Neural progenitor cell (in vitro differentiated cells): ENCODE data around the gene TFCP2L1. TPM values are rescaled to one million over a fixed set of nuclear protein-coding genes. Genes with fewer than 3 reads are reported as not detected.

ENCODE experiments used
- DNase-seq: peaks from one replicate; pipeline ENCODE4 v3.0.0-alpha.2; 2016; ENCODE audit warnings: low spot score
- H2AFZ ChIP-seq: fragments of 200-600 bp; sonication (generic); replicated peaks from 2 replicates; pipeline ENCODE4 v1.6.1; 2016; ENCODE audit warnings: antibody characterized with exemption
- H3F3A ChIP-seq: fragments of 200-600 bp; sonication (generic); 2 replicates; pipeline ENCODE4 v1.6.1; 2016; ENCODE audit warnings: antibody characterized with exemption, low read depth
- H3K27ac ChIP-seq: fragments of 200-600 bp; sonication (generic); 2 replicates; pipeline ENCODE4 v1.5.1; 2016; ENCODE audit warnings: mild to moderate bottlenecking
- H3K27me3 ChIP-seq: fragments of 200-600 bp; sonication (generic); 2 replicates; pipeline ENCODE4 v1.6.1; 2016; ENCODE audit warnings: mild to moderate bottlenecking, moderate library complexity
- H3K36me3 ChIP-seq: fragments of 200-600 bp; sonication (generic); 2 replicates; pipeline ENCODE4 v1.5.1; 2016
- H3K4me1 ChIP-seq: fragments of 200-600 bp; sonication (generic); 2 replicates; pipeline ENCODE4 v1.6.1; 2016; ENCODE audit warnings: mixed run types
- H3K4me2 ChIP-seq: fragments of 200-600 bp; sonication (generic); 2 replicates; pipeline ENCODE4 v1.6.1; 2016
- H3K4me3 ChIP-seq: fragments of 200-600 bp; sonication (generic); 2 replicates; pipeline ENCODE4 v1.5.1; 2016
- H3K79me2 ChIP-seq: fragments of 200-600 bp; sonication (generic); 2 replicates; pipeline ENCODE4 v1.6.1; 2016; ENCODE audit warnings: low read depth
- H3K9ac ChIP-seq: fragments of 200-600 bp; sonication (generic); 2 replicates; pipeline ENCODE4 v1.6.1; 2016
- H3K9me3 ChIP-seq: fragments of 200-600 bp; sonication (generic); 2 replicates; pipeline ENCODE4 v1.5.1; 2016; ENCODE audit warnings: low read depth
- H4K20me1 ChIP-seq: fragments of 200-600 bp; sonication (generic); 2 replicates; pipeline ENCODE4 v1.6.1; 2016; ENCODE audit warnings: low read depth
- H3K27ac Mint-ChIP-seq: 3 replicates; pipeline ENCODE4 v1.8.0; 2021; ENCODE audit warnings: mixed read lengths
- H3K27me3 Mint-ChIP-seq: 2 replicates; pipeline ENCODE4 v1.8.0; 2022; ENCODE audit warnings: low read depth, mild to moderate bottlenecking, inconsistent platforms, moderate library complexity, mixed read lengths; ENCODE audit not compliant: insufficient read depth
- H3K36me3 Mint-ChIP-seq: 3 replicates; pipeline ENCODE4 v1.8.0; 2021; ENCODE audit warnings: mixed read lengths
- H3K4me1 Mint-ChIP-seq: 3 replicates; pipeline ENCODE4 v1.8.0; 2021; ENCODE audit warnings: mixed read lengths
- H3K4me3 Mint-ChIP-seq: 3 replicates; pipeline ENCODE4 v1.8.0; 2021; ENCODE audit warnings: mild to moderate bottlenecking, moderate library complexity, mixed read lengths
- H3K9me3 Mint-ChIP-seq: 3 replicates; pipeline ENCODE4 v1.8.0; 2020; ENCODE audit warnings: mixed read lengths
- CTCF ChIP-seq: fragments of 200-600 bp; sonication (generic); IDR thresholded peaks from 2 replicates; pipeline ENCODE4 v1.5.1; 2017; ENCODE audit warnings: antibody characterized with exemption, mild to moderate bottlenecking
- EZH2 ChIP-seq: fragments of 200-600 bp; sonication (generic); IDR thresholded peaks from 2 replicates; pipeline ENCODE4 v1.6.1; 2017; ENCODE audit warnings: antibody characterized with exemption, mild to moderate bottlenecking, moderate library complexity
- EZH2phosphoT487 ChIP-seq: fragments of 200-600 bp; sonication (generic); IDR thresholded peaks from 2 replicates; pipeline ENCODE4 v1.6.1; 2017; ENCODE audit warnings: antibody characterized with exemption
- total RNA-seq: library from RNA; depleted of rRNA; stranded (reverse); fragments of >200 nt; gene quantifications from 2 replicates; pipeline ENCODE4 v1.2.3, GENCODE V29; 2015; ENCODE audit warnings: low replicate concordance

TFCP2L1 gene
- total RNA-seq, 1 donor from 2014 or later, result 0.04 TPM

GRCh38 chr2:121248766-121249343 lies 36.1 kb downstream of the TFCP2L1 start:
- no peaks in the 10 kb centered on the region for H3K36me3 Mint-ChIP-seq
- no peak overlapping the region for H3K27ac ChIP-seq
- no peak overlapping the region for H3K4me3 Mint-ChIP-seq
- no peak overlapping the region for H2AFZ ChIP-seq
- H3K4me3 ChIP-seq, result no peak overlapping the region
- no peaks in the 10 kb centered on the region for H3K79me2 ChIP-seq
- peaks cover 9% of the 10 kb centered on the region for H3K27me3 Mint-ChIP-seq
- H3K4me1 ChIP-seq, result no peaks in the 10 kb centered on the region
- H3K9me3 Mint-ChIP-seq, result no peaks in the 10 kb centered on the region
- H3K27ac Mint-ChIP-seq, result no peak overlapping the region
- DNase-seq, result no peak
- H4K20me1 ChIP-seq, result no peaks in the 10 kb centered on the region
- H3K4me1 Mint-ChIP-seq, result no peaks in the 10 kb centered on the region
- H3K9me3 ChIP-seq, result no peaks in the 10 kb centered on the region
- no peaks in the 10 kb centered on the region for H3K27me3 ChIP-seq
- TF ChIP-seq EZH2 (no peak), EZH2phosphoT487 (no peak), CTCF (no peak)
- no peaks in the 10 kb centered on the region for H3F3A ChIP-seq
- H3K36me3 ChIP-seq, result no peaks in the 10 kb centered on the region
- H3K9ac ChIP-seq, result no peak overlapping the region
- no peak overlapping the region for H3K4me2 ChIP-seq

GRCh38 chr2:121247971-121248370 lies 37.0 kb downstream of the TFCP2L1 start:
- no peak overlapping the region for H3K4me3 Mint-ChIP-seq
- TF ChIP-seq EZH2 (no peak), CTCF (no peak), EZH2phosphoT487 (no peak)

DNA sequence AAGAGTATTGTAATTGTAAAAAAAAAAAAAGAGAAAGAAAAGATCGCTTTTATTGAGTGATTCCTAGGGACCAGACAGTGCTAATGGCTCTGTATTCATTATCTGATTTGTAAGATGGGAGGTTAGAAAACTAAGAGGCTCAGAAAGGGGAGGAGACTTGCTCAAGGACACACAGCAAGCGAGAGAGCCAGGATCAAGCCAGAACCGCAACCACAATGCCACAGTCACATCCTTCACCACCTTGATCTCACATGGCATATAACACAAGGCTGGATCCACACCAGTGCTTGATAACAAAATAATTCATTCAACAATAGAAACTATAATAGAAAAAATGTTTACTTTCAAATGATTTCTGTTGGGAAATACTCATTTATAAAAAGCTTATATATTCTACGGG lies 37.5 kb downstream of the TFCP2L1 start:
- H3K9me3 ChIP-seq, result no peaks in the 10 kb centered on the region
- H3K36me3 ChIP-seq, result no peaks in the 10 kb centered on the region
- H3K4me3 Mint-ChIP-seq, result no peak overlapping the region
- H3K9me3 Mint-ChIP-seq, result no peaks in the 10 kb centered on the region
- no peak overlapping the region for H3K4me2 ChIP-seq
- H3K4me3 ChIP-seq, result no peak overlapping the region
- peaks cover 5% of the 10 kb centered on the region for H3K27me3 Mint-ChIP-seq
- H3K27ac Mint-ChIP-seq, result no peak overlapping the region
- peaks cover under 1% of the 10 kb centered on the region for H3K4me1 Mint-ChIP-seq
- no peak overlapping the region for H3K9ac ChIP-seq
- no peaks in the 10 kb centered on the region for H3F3A ChIP-seq
- TF ChIP-seq EZH2 (no peak), EZH2phosphoT487 (no peak), CTCF (no peak)
- no peaks in the 10 kb centered on the region for H3K4me1 ChIP-seq
- no peaks in the 10 kb centered on the region for H3K79me2 ChIP-seq
- no peak overlapping the region for H2AFZ ChIP-seq
- no peaks in the 10 kb centered on the region for H3K27me3 ChIP-seq
- no peaks in the 10 kb centered on the region for H3K36me3 Mint-ChIP-seq
- no peak overlapping the region for H3K27ac ChIP-seq
- H4K20me1 ChIP-seq, result no peaks in the 10 kb centered on the region
- no peak for DNase-seq

More at GRCh38 chr2:121247971-121248370, 37.0 kb downstream of the TFCP2L1 start:
- Histone ChIP-seq H3K9me3 (no peaks in the 10 kb centered on the region), H3F3A (no peaks in the 10 kb centered on the region), H4K20me1 (no peaks in the 10 kb centered on the region), H3K79me2 (no peaks in the 10 kb centered on the region), H3K4me1 (no peaks in the 10 kb centered on the region), H3K9ac (no peak overlapping the region), H3K27ac (no peak overlapping the region), H3K27me3 (no peaks in the 10 kb centered on the region), H3K4me2 (no peak overlapping the region), H2AFZ (no peak overlapping the region), H3K4me3 (no peak overlapping the region), H3K36me3 (no peaks in the 10 kb centered on the region)
- H3K4me1 Mint-ChIP-seq, result no peaks in the 10 kb centered on the region
- H3K27me3 Mint-ChIP-seq, result peaks cover 7% of the 10 kb centered on the region
- H3K27ac Mint-ChIP-seq, result no peak overlapping the region
- H3K36me3 Mint-ChIP-seq, result no peaks in the 10 kb centered on the region
- H3K9me3 Mint-ChIP-seq, result no peaks in the 10 kb centered on the region
- DNase-seq, result no peak
